ENCODE data around the gene GRK4. TPM values are rescaled to one million over a fixed set of nuclear protein-coding genes. Genes with fewer than 3 reads are reported as not detected.

Gene GRK4
- total RNA-seq, 3 donors from 2014 or later (not counting 1 experiment from before 2014, with no cell fraction given) = 2.0 to 6.4 (median 5.1) TPM

DNA sequence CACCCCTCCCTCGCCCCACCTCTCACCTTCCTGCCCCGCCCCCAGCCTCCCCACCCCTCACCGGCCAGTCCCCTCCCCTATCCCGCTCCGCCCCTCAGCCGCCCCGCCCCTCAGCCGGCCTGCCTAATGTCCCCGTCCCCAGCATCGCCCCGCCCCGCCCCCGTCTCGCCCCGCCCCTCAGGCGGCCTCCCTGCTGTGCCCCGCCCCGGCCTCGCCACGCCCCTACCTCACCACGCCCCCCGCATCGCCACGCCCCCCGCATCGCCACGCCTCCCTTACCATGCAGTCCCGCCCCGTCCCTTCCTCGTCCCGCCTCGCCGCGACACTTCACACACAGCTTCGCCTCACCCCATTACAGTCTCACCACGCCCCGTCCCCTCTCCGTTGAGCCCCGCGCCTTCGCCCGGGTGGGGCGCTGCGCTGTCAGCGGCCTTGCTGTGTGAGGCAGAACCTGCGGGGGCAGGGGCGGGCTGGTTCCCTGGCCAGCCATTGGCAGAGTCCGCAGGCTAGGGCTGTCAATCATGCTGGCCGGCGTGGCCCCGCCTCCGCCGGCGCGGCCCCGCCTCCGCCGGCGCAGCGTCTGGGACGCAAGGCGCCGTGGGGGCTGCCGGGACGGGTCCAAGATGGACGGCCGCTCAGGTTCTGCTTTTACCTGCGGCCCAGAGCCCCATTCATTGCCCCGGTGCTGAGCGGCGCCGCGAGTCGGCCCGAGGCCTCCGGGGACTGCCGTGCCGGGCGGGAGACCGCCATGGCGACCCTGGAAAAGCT, 110.9 kb downstream of the GRK4 start, which contains the start of the genes HTT and HTT-AS:
Gene HTT, plus strand, starts transcription at position 604 of the 768 bp plus-strand sequence. Its CDS starts 145 bp downstream, at position 749.
Gene HTT-AS, minus strand, starts transcription at position 461 of the 768 bp plus-strand sequence.
- H3K27ac Mint-ChIP-seq = peak within 1 kb of the TSS; percentile 77 to 92
- Histone ChIP-seq H3K27ac (ENCODE audit: low read length) (peak within 1 kb of the TSS; percentile 88), H3K36me3 (ENCODE audit: control insufficient read depth, insufficient read depth, low read length) (no peaks in the 10 kb centered on the region), H3K9me3 (ENCODE audit: control insufficient read depth, insufficient read depth, low read length) (no peaks in the 10 kb centered on the region), H3K27me3 (ENCODE audit: control insufficient read depth, insufficient read depth, low read length) (no peaks in the 10 kb centered on the region), H3K4me1 (ENCODE audit: control insufficient read depth, insufficient read depth, low read length) (peaks cover 19% of the 10 kb centered on the region), H3K4me3 (ENCODE audit: low read length) (peak within 1 kb of the TSS; percentile 79)
- no peaks in the 10 kb centered on the region for H3K27me3 Mint-ChIP-seq (ENCODE audit: low read depth in 2 of 2)
- peak; percentile 90 to 97 for DNase-seq
- under 1% methylated on average over 68 of the region's 81 CpGs for WGBS (ENCODE audit: insufficient coverage)
- intact Hi-C loops (cut with micrococcal nuclease) = loop anchor here (1.0 kb wide), 1 partner anchor 27 kb away; no protein-coding TSS in a partner anchor
- ATAC-seq = peak; percentile 82 to 92 (median 85)
- TF ChIP-seq, protein P1, sequence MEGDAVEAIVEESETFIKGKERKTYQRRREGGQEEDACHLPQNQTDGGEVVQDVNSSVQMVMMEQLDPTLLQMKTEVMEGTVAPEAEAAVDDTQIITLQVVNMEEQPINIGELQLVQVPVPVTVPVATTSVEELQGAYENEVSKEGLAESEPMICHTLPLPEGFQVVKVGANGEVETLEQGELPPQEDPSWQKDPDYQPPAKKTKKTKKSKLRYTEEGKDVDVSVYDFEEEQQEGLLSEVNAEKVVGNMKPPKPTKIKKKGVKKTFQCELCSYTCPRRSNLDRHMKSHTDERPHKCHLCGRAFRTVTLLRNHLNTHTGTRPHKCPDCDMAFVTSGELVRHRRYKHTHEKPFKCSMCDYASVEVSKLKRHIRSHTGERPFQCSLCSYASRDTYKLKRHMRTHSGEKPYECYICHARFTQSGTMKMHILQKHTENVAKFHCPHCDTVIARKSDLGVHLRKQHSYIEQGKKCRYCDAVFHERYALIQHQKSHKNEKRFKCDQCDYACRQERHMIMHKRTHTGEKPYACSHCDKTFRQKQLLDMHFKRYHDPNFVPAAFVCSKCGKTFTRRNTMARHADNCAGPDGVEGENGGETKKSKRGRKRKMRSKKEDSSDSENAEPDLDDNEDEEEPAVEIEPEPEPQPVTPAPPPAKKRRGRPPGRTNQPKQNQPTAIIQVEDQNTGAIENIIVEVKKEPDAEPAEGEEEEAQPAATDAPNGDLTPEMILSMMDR (IDR thresholded peaks at IDR 0.05) = no peak
- H3K9me3 Mint-ChIP-seq = no peaks in the 10 kb centered on the region
- no peaks in the 10 kb centered on the region for H3K36me3 Mint-ChIP-seq
- peak within 1 kb of the TSS; percentile 89 for H3K4me3 Mint-ChIP-seq
- peaks cover 20 to 22% of the 10 kb centered on the region in 2 donors for H3K4me1 Mint-ChIP-seq

DNA sequence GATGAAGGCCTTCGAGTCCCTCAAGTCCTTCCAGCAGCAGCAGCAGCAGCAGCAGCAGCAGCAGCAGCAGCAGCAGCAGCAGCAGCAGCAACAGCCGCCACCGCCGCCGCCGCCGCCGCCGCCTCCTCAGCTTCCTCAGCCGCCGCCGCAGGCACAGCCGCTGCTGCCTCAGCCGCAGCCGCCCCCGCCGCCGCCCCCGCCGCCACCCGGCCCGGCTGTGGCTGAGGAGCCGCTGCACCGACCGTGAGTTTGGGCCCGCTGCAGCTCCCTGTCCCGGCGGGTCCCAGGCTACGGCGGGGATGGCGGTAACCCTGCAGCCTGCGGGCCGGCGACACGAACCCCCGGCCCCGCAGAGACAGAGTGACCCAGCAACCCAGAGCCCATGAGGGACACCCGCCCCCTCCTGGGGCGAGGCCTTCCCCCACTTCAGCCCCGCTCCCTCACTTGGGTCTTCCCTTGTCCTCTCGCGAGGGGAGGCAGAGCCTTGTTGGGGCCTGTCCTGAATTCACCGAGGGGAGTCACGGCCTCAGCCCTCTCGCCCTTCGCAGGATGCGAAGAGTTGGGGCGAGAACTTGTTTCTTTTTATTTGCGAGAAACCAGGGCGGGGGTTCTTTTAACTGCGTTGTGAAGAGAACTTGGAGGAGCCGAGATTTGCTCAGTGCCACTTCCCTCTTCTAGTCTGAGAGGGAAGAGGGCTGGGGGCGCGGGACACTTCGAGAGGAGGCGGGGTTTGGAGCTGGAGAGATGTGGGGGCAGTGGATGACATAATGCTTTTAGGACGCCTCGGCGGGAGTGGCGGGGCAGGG, 111.7 kb downstream of the GRK4 start:
- under 1% methylated on average over 55 of the region's 60 CpGs for WGBS (ENCODE audit: insufficient coverage)
- Histone ChIP-seq H3K27ac (ENCODE audit: low read length) (peak overlapping the region; percentile 88), H3K36me3 (ENCODE audit: control insufficient read depth, insufficient read depth, low read length) (no peaks in the 10 kb centered on the region), H3K9me3 (ENCODE audit: control insufficient read depth, insufficient read depth, low read length) (no peaks in the 10 kb centered on the region), H3K4me3 (ENCODE audit: low read length) (peak overlapping the region; percentile 79), H3K27me3 (ENCODE audit: control insufficient read depth, insufficient read depth, low read length) (no peaks in the 10 kb centered on the region), H3K4me1 (ENCODE audit: control insufficient read depth, insufficient read depth, low read length) (peaks cover 19% of the 10 kb centered on the region)
- H3K27ac Mint-ChIP-seq = peak overlapping the region; percentile 75 to 84
- no peaks in the 10 kb centered on the region for H3K9me3 Mint-ChIP-seq
- H3K4me1 Mint-ChIP-seq = peaks cover 24 to 28% of the 10 kb centered on the region in 2 donors
- no peaks in the 10 kb centered on the region for H3K36me3 Mint-ChIP-seq
- no peaks in the 10 kb centered on the region for H3K27me3 Mint-ChIP-seq (ENCODE audit: low read depth in 2 of 2)
- TF ChIP-seq, protein P1 (IDR thresholded peaks at IDR 0.05) = no peak
- intact Hi-C loops (cut with micrococcal nuclease) = loop anchor here (1.0 kb wide), 1 partner anchor 28 kb away; no protein-coding TSS in a partner anchor
- peak overlapping the region; percentile 89 for H3K4me3 Mint-ChIP-seq
- DNase-seq (peak; percentile 32 to 56), ATAC-seq (peak in 1 of 3 donors; percentile 12)

- Mint-ChIP-seq H3K27me3 (ENCODE audit: low read depth in 2 of 2) (no peaks in the 10 kb centered on the region), H3K9me3 (no peaks in the 10 kb centered on the region), H3K27ac (peak overlapping the region; percentile 75 to 84), H3K4me3 (peak overlapping the region; percentile 89), H3K4me1 (peaks cover 24 to 28% of the 10 kb centered on the region in 2 donors), H3K36me3 (no peaks in the 10 kb centered on the region)
- ATAC-seq = no peak
- TF ChIP-seq, protein P1 (IDR thresholded peaks at IDR 0.05) = no peak
- DNase-seq = no peak
- Histone ChIP-seq H3K4me1 (ENCODE audit: control insufficient read depth, insufficient read depth, low read length) (peaks cover 19% of the 10 kb centered on the region), H3K27me3 (ENCODE audit: control insufficient read depth, insufficient read depth, low read length) (no peaks in the 10 kb centered on the region), H3K27ac (ENCODE audit: low read length) (no peak overlapping the region), H3K36me3 (ENCODE audit: control insufficient read depth, insufficient read depth, low read length) (no peaks in the 10 kb centered on the region), H3K4me3 (ENCODE audit: low read length) (peak overlapping the region; percentile 79), H3K9me3 (ENCODE audit: control insufficient read depth, insufficient read depth, low read length) (no peaks in the 10 kb centered on the region)
- intact Hi-C loops (cut with micrococcal nuclease) = no loop called here
- WGBS (ENCODE audit: insufficient coverage) = 0% methylated on average over 7 of the region's 8 CpGs
Measured at GRCh38 chr4:3075652-3075981, 112.2 kb downstream of the GRK4 start.
